Panc1 (cell line): ENCODE results near the gene NDUFB4.

Experiments
- POLR2AphosphoS5 ChIP-seq: IDR thresholded peaks from 2 replicates; pipeline ENCODE4 v1.6.1; 2012; ENCODE audit warnings: mild to moderate bottlenecking, low read depth, low read length, moderate library complexity
- SIN3A ChIP-seq: IDR thresholded peaks from 2 replicates; pipeline ENCODE4 v1.6.1; 2012; ENCODE audit warnings: low read depth, mild to moderate bottlenecking, low read length, moderate library complexity, borderline replicate concordance; ENCODE audit not compliant: insufficient read depth
- TF ChIP-seq, protein P1 (sequence below): fragments of 450-650 bp; IDR thresholded peaks from 2 replicates; pipeline ENCODE4 v1.5.1; 2017; ENCODE audit warnings: mild to moderate bottlenecking
- TF ChIP-seq, protein P2 (sequence below), 2 experiments: IDR thresholded peaks; 2 replicates each; pipeline ENCODE4 v1.6.1; 2011 to 2012; ENCODE audit warnings: low read depth in 2 of 2, control low read depth in 1 of 2, low read length in 1 of 2, mild to moderate bottlenecking in 1 of 2, moderate library complexity in 1 of 2; ENCODE audit not compliant: insufficient read depth in 1 of 2

GRCh38 chr3:120623727-120624093 lies 27.6 kb downstream of the NDUFB4 start:
- TF ChIP-seq, protein P1, sequence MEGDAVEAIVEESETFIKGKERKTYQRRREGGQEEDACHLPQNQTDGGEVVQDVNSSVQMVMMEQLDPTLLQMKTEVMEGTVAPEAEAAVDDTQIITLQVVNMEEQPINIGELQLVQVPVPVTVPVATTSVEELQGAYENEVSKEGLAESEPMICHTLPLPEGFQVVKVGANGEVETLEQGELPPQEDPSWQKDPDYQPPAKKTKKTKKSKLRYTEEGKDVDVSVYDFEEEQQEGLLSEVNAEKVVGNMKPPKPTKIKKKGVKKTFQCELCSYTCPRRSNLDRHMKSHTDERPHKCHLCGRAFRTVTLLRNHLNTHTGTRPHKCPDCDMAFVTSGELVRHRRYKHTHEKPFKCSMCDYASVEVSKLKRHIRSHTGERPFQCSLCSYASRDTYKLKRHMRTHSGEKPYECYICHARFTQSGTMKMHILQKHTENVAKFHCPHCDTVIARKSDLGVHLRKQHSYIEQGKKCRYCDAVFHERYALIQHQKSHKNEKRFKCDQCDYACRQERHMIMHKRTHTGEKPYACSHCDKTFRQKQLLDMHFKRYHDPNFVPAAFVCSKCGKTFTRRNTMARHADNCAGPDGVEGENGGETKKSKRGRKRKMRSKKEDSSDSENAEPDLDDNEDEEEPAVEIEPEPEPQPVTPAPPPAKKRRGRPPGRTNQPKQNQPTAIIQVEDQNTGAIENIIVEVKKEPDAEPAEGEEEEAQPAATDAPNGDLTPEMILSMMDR = no peak
- TF ChIP-seq SIN3A (no peak), POLR2AphosphoS5 (no peak)
- TF ChIP-seq, protein P2, sequence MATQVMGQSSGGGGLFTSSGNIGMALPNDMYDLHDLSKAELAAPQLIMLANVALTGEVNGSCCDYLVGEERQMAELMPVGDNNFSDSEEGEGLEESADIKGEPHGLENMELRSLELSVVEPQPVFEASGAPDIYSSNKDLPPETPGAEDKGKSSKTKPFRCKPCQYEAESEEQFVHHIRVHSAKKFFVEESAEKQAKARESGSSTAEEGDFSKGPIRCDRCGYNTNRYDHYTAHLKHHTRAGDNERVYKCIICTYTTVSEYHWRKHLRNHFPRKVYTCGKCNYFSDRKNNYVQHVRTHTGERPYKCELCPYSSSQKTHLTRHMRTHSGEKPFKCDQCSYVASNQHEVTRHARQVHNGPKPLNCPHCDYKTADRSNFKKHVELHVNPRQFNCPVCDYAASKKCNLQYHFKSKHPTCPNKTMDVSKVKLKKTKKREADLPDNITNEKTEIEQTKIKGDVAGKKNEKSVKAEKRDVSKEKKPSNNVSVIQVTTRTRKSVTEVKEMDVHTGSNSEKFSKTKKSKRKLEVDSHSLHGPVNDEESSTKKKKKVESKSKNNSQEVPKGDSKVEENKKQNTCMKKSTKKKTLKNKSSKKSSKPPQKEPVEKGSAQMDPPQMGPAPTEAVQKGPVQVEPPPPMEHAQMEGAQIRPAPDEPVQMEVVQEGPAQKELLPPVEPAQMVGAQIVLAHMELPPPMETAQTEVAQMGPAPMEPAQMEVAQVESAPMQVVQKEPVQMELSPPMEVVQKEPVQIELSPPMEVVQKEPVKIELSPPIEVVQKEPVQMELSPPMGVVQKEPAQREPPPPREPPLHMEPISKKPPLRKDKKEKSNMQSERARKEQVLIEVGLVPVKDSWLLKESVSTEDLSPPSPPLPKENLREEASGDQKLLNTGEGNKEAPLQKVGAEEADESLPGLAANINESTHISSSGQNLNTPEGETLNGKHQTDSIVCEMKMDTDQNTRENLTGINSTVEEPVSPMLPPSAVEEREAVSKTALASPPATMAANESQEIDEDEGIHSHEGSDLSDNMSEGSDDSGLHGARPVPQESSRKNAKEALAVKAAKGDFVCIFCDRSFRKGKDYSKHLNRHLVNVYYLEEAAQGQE (IDR thresholded peaks at IDR 0.05; ENCODE audit: insufficient read depth in 1 of 2, low read depth in 2 of 2, low read length in 1 of 2) = no peak
